Keratinocyte (primary cell): Measurements from ENCODE around the gene ATPAF2.

Source experiments
- CTCF ChIP-seq, 3 experiments: IDR thresholded peaks in 1 of 3; conservative IDR thresholded peaks in 1 of 3; optimal IDR thresholded peaks in 1 of 3; 2 replicates in 2 of 3; 3 replicates in 1 of 3; pipeline versions ENCODE3 to v1.5.1; 2011; ENCODE audit warnings: low read length in 3 of 3, mild to moderate bottlenecking in 3 of 3, moderate library complexity in 2 of 3, control low read depth in 1 of 3, inconsistent platforms in 1 of 3; ENCODE audit not compliant: insufficient read depth in 2 of 3; ENCODE audit errors: extremely low read depth in 1 of 3
- EZH2 ChIP-seq: IDR thresholded peaks from one replicate; pipeline ENCODE4 v1.6.1; 2012; ENCODE audit warnings: inconsistent platforms, mild to moderate bottlenecking, low read length, moderate library complexity

GRCh38 chr17:17993366-17993765 lies 45.6 kb downstream of the ATPAF2 start:
- TF ChIP-seq CTCF (optimal IDR thresholded peaks at IDR 0.05 in 1 of 3, IDR thresholded peaks at IDR 0.05 in 1 of 3, conservative IDR thresholded peaks at IDR 0.05 in 1 of 3; ENCODE audit: extremely low read depth in 1 of 3, insufficient read depth in 2 of 3, low read length in 3 of 3): no peak
- no peak for TF ChIP-seq EZH2
